ENCODE results near the gene ALG8.

ALG8 gene

GRCh38 chr11:78168539-78169477, 29.4 kb upstream of the ALG8 start:
- no peak for DNase-seq

GRCh38 chr11:78166855-78167469, 27.5 kb upstream of the ALG8 start:
- DNase-seq = peak in 1 of 2 experiments; percentile 51
- TF ChIP-seq GATA1 (IDR thresholded peaks at IDR 0.05; ENCODE audit: low read depth, low read length) = no peak
- no peak for TF ChIP-seq POLR2A (IDR thresholded peaks at IDR 0.05; ENCODE audit: low read length)

More at GRCh38 chr11:78168539-78169477, 29.4 kb upstream of the ALG8 start:
- TF ChIP-seq POLR2A (IDR thresholded peaks at IDR 0.05; ENCODE audit: low read length) = no peak
- no peak for TF ChIP-seq GATA1 (IDR thresholded peaks at IDR 0.05; ENCODE audit: low read depth, low read length)

- no peak for DNase-seq
- TF ChIP-seq POLR2A (IDR thresholded peaks at IDR 0.05; ENCODE audit: low read length) (no peak), GATA1 (IDR thresholded peaks at IDR 0.05; ENCODE audit: low read depth, low read length) (no peak)
Observed at GRCh38 chr11:78164471-78164870, 25.0 kb upstream of the ALG8 start.

- no peak for DNase-seq
- TF ChIP-seq POLR2A (IDR thresholded peaks at IDR 0.05; ENCODE audit: low read length) = no peak
- no peak for TF ChIP-seq GATA1 (IDR thresholded peaks at IDR 0.05; ENCODE audit: low read depth, low read length)
Observed at GRCh38 chr11:78163828-78164227, 24.4 kb upstream of the ALG8 start.

GRCh38 chr11:78161962-78162371, 22.5 kb upstream of the ALG8 start:
- no peak for DNase-seq
- TF ChIP-seq POLR2A (IDR thresholded peaks at IDR 0.05; ENCODE audit: low read length) (no peak), GATA1 (IDR thresholded peaks at IDR 0.05; ENCODE audit: low read depth, low read length) (no peak)

- TF ChIP-seq GATA1 (IDR thresholded peaks at IDR 0.05; ENCODE audit: low read depth, low read length) (no peak), POLR2A (IDR thresholded peaks at IDR 0.05; ENCODE audit: low read length) (no peak)
- no peak for DNase-seq
Observed at GRCh38 chr11:78161346-78161745, 21.9 kb upstream of the ALG8 start.

GRCh38 chr11:78160557-78160956, 21.1 kb upstream of the ALG8 start:
- no peak for TF ChIP-seq POLR2A (IDR thresholded peaks at IDR 0.05; ENCODE audit: low read length)
- no peak for TF ChIP-seq GATA1 (IDR thresholded peaks at IDR 0.05; ENCODE audit: low read depth, low read length)
- no peak for DNase-seq

GRCh38 chr11:78158987-78159652, 19.7 kb upstream of the ALG8 start:
- no peak for TF ChIP-seq POLR2A (IDR thresholded peaks at IDR 0.05; ENCODE audit: low read length)
- TF ChIP-seq GATA1 (IDR thresholded peaks at IDR 0.05; ENCODE audit: low read depth, low read length) = no peak
- no peak for DNase-seq

GRCh38 chr11:78156127-78156844, 16.9 kb upstream of the ALG8 start:
- DNase-seq = peak in 1 of 2 experiments; percentile 24
- TF ChIP-seq POLR2A (IDR thresholded peaks at IDR 0.05; ENCODE audit: low read length) (no peak), GATA1 (IDR thresholded peaks at IDR 0.05; ENCODE audit: low read depth, low read length) (no peak)

GRCh38 chr11:78151804-78152203, 12.4 kb upstream of the ALG8 start:
- DNase-seq = no peak
- TF ChIP-seq POLR2A (IDR thresholded peaks at IDR 0.05; ENCODE audit: low read length) = no peak
- TF ChIP-seq GATA1 (IDR thresholded peaks at IDR 0.05; ENCODE audit: low read depth, low read length) = no peak

GRCh38 chr11:78150754-78151153, 11.3 kb upstream of the ALG8 start:
- no peak for DNase-seq
- no peak for TF ChIP-seq GATA1 (IDR thresholded peaks at IDR 0.05; ENCODE audit: low read depth, low read length)
- no peak for TF ChIP-seq POLR2A (IDR thresholded peaks at IDR 0.05; ENCODE audit: low read length)

- no peak for DNase-seq
- TF ChIP-seq POLR2A (IDR thresholded peaks at IDR 0.05; ENCODE audit: low read length) (no peak), GATA1 (IDR thresholded peaks at IDR 0.05; ENCODE audit: low read depth, low read length) (no peak)
Observed at GRCh38 chr11:78150346-78150745, 10.9 kb upstream of the ALG8 start.

GRCh38 chr11:78149646-78150045, 10.2 kb upstream of the ALG8 start:
- no peak for DNase-seq
- no peak for TF ChIP-seq POLR2A (IDR thresholded peaks at IDR 0.05; ENCODE audit: low read length)
- TF ChIP-seq GATA1 (IDR thresholded peaks at IDR 0.05; ENCODE audit: low read depth, low read length) = no peak
